GM12864 (cell line): ENCODE data around the gene CACNG8.

Source experiments
- DNase-seq: peaks from one replicate; pipeline ENCODE4 v3.0.0-alpha.2; 2011; ENCODE audit warnings: low read depth
- H3K4me3 ChIP-seq: 2 replicates; pipeline ENCODE4 v1.5.1; 2011; ENCODE audit warnings: mild to moderate bottlenecking, low read depth, low read length, control low read depth
- TF ChIP-seq, protein P1 (sequence below): IDR thresholded peaks from 2 replicates; pipeline ENCODE4 v1.5.1; 2011; ENCODE audit warnings: low read depth, mild to moderate bottlenecking, moderate library complexity, low read length, control low read depth, inconsistent platforms; ENCODE audit errors: missing control alignments

Gene CACNG8

DNA sequence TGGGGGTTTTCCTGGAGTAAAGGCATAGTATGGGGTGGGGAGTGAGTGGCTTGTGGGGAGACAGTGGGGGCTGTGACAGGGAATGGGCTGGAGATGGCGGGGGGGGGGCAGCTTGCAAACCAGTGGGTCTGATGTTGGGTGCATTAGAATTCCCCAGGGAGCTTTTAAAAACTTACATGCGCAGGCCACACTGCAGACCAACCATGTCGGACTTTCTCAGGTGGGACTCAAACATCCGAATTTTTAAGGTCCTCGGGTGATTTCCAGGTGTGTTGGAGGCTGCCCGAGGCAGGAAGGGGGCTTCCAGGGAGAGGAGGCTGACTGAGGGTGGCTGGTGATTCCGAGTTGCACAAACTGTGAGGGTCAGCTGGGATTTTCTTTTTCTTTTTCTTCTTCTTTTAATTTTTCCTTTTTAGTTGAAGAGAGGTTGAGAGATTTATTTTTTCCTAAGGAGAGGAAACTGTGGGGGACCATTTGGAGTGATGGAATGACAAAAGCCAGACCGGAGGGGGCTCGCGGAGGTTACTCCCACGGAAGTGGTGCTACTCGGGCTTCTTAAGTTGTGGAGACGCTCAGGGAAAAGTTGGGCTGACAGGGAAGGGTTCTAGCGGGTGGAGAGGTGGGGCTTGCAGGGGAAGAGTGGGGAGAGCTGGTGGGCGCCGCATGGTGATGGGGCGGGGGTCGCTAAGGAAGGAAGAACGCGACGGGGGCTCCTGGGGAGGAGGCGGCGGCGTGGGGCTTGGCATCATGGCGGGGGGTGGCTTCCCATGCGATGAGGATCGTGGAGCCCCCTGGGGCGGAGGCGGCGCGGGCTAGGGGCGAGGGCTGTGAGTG, 997 bp upstream of the CACNG8 start:
- H3K4me3 ChIP-seq: no peak overlapping the region
- TF ChIP-seq, protein P1, sequence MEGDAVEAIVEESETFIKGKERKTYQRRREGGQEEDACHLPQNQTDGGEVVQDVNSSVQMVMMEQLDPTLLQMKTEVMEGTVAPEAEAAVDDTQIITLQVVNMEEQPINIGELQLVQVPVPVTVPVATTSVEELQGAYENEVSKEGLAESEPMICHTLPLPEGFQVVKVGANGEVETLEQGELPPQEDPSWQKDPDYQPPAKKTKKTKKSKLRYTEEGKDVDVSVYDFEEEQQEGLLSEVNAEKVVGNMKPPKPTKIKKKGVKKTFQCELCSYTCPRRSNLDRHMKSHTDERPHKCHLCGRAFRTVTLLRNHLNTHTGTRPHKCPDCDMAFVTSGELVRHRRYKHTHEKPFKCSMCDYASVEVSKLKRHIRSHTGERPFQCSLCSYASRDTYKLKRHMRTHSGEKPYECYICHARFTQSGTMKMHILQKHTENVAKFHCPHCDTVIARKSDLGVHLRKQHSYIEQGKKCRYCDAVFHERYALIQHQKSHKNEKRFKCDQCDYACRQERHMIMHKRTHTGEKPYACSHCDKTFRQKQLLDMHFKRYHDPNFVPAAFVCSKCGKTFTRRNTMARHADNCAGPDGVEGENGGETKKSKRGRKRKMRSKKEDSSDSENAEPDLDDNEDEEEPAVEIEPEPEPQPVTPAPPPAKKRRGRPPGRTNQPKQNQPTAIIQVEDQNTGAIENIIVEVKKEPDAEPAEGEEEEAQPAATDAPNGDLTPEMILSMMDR: no peak
- DNase-seq: no peak

DNA sequence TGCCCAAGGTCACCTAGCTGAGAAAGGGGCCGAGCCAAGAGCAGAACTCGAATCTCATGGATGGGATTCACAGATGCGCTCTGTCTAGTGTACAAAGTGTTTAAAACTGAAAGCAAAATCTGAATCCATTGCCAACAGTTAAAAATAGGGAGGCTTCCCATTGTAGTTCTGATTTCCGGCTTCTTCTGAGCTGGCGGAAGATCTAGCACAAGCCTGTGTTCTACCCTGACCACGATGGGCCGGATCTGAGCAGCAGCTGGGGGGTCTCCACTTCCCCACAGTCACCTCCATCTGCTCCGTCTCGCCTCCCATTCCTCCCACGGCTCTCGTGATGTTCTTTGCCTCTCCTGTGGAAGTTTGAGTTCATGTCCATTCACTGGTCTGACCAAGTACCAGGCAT, 2.4 kb downstream of the CACNG8 start:
- H3K4me3 ChIP-seq: no peak overlapping the region

DNA sequence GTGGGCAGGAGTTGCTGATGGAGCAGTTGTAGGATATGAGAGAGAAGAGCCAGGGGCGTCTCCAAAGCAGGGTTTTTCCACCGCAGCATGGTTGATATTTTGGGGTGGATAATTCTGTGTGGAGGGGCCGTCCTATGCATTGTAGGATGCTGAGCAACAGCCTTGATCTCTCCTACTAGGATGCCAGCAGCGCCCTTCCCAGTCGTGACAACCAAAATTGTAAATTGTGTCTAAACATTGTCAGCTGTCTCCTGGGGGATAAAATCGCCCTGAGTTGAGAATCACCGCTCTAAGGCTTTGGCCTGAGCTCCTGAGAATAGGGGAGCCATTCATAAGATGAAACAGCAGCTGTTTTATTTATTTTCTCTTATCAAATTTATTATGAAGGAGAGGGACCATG, 4.2 kb downstream of the CACNG8 start:
- DNase-seq: no peak
- TF ChIP-seq, protein P1: no peak
- H3K4me3 ChIP-seq: no peak overlapping the region

More for the DNA sequence above, 2.4 kb downstream of the CACNG8 start:
- TF ChIP-seq, protein P1: no peak
- no peak for DNase-seq

DNA sequence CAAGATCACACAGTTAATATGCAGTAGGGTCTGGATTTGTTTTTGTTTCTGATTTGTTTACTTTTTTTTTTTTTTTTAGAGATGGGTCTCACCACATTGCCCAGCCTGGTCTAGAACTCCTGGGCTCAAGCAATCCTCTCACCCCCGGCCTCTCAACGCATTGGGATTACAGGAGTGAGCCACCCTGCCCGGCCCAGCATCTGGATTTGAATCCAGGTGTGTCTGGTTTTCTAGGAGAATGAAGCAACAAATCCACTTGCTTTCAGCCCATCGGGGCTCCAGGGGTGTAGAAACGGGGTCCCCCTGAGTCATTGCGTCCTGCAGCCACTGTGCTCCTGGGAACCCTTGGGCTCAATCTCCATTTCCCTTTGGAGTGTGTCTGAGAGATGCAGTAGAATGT, 6.6 kb downstream of the CACNG8 start:
- H3K4me3 ChIP-seq: no peak overlapping the region
- TF ChIP-seq, protein P1: no peak
- no peak for DNase-seq

DNA sequence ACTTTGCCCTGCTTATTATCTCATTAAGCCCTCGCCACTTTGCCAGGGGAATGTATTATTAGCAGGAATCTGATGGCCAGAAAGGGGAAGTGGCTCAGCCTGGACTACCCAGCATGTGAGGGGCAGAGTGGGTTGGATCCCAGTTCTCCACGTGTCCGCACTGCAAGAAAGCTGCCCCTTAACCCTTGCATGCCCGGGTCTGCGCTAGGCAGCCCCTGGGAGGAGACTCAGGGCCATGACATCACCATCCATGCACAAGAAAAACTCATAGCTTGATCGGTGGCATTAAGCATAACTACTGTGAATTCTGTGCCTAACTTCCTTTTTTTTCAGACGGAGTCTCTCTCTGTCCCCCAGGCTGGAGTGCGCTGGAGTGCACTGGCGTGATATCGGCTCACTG, 8.9 kb downstream of the CACNG8 start:
- no peak overlapping the region for H3K4me3 ChIP-seq
- TF ChIP-seq, protein P1: no peak
- DNase-seq: no peak

DNA sequence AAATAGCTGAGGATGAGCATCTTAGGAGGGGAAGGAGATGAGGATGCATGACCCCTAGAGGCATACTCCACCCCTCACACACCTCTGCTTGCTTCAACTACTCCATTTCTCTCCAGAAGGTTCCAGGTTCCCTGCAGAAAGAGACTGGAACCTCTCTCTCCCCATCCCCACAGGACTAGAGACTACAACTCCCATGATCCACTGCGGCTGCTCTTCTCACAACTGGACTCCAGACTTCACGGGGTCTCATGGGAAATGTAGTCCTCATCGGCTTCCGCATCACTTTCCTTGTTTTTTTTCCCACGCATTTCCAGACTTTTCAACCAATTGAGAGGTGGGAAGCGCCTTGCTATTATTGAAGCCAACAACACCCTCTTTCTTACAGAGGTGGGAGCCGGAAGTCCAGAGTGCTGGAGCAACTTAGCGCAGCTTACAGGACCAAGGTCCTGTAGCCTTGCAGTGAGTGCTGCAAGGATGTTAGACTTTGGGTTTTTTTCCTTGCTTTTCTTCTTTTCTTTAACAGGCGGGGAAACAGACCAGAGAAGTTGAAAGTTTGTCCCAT, 14.8 kb downstream of the CACNG8 start:
- H3K4me3 ChIP-seq: no peak overlapping the region
- DNase-seq: peak; percentile 21

More for the DNA sequence above, 14.8 kb downstream of the CACNG8 start:
- TF ChIP-seq, protein P1: no peak
